OCI-LY1 (cell line): ENCODE measurements around the gene PHF24.
"Not testable (repeated sequence)": the region's sequence is repeated elsewhere in the genome, so short reads cannot be mapped to it uniquely, and the experiment has no call there.

Experiments used
- H2AFZ ChIP-seq: fragments of 200-600 bp; sonication (generic), shearing (Covaris generic); 2 replicates; pipeline ENCODE4 v1.6.0; 2014; ENCODE audit warnings: antibody characterized with exemption, mild to moderate bottlenecking, low read length
- H3F3A ChIP-seq: fragments of 200-600 bp; sonication (generic), shearing (Covaris generic); 2 replicates; pipeline ENCODE4 v1.6.0; 2014; ENCODE audit warnings: mild to moderate bottlenecking, antibody characterized with exemption, low read length, moderate library complexity; ENCODE audit not compliant: insufficient read depth
- H3K27ac ChIP-seq: fragments of 200-600 bp; sonication (generic); 2 replicates; pipeline ENCODE4 v1.5.1; 2014; ENCODE audit warnings: low read length, mixed run types, mild to moderate bottlenecking, low read depth; ENCODE audit not compliant: poor library complexity, severe bottlenecking
- H3K27me3 ChIP-seq: fragments of 200-600 bp; sonication (generic); 2 replicates; pipeline ENCODE4 v1.6.0; 2014; ENCODE audit warnings: antibody characterized with exemption, mild to moderate bottlenecking, low read length, moderate library complexity; ENCODE audit not compliant: insufficient read depth
- H3K36me3 ChIP-seq: fragments of 200-600 bp; sonication (generic); 2 replicates; pipeline ENCODE4 v1.6.1; 2014; ENCODE audit warnings: mild to moderate bottlenecking, antibody characterized with exemption, low read length, moderate library complexity, mixed read lengths; ENCODE audit not compliant: insufficient read depth
- H3K4me1 ChIP-seq: fragments of 200-600 bp; sonication (generic); 2 replicates; pipeline ENCODE4 v1.5.1; 2014; ENCODE audit warnings: mild to moderate bottlenecking, low read length, moderate library complexity; ENCODE audit not compliant: insufficient read depth, severe bottlenecking
- H3K4me2 ChIP-seq: fragments of 200-600 bp; sonication (generic), shearing (Covaris generic); 2 replicates; pipeline ENCODE4 v1.6.1; 2014; ENCODE audit warnings: low read length
- H3K4me3 ChIP-seq: fragments of 200-600 bp; sonication (generic); 2 replicates; pipeline ENCODE4 v1.5.1; 2014; ENCODE audit warnings: low read length, low read depth, mild to moderate bottlenecking, mixed read lengths; ENCODE audit not compliant: poor library complexity, severe bottlenecking
- H3K79me2 ChIP-seq: fragments of 200-600 bp; shearing (Covaris generic); 2 replicates; pipeline ENCODE4 v1.6.1; 2016; ENCODE audit warnings: mixed run types, low read length, mixed read lengths; ENCODE audit not compliant: insufficient read depth
- H3K9ac ChIP-seq: fragments of 200-600 bp; sonication (generic), shearing (Covaris generic); 2 replicates; pipeline ENCODE4 v1.6.1; 2014; ENCODE audit warnings: mild to moderate bottlenecking, low read length, mixed read lengths
- H3K9me2 ChIP-seq: fragments of 200-600 bp; sonication (generic), shearing (Covaris generic); 2 replicates; pipeline ENCODE4 v1.6.1; 2014; ENCODE audit warnings: low read depth, mild to moderate bottlenecking, low read length, mixed read lengths
- H3K9me3 ChIP-seq: fragments of 200-600 bp; shearing (Covaris generic); 2 replicates; pipeline ENCODE4 v1.6.1; 2014; ENCODE audit warnings: low read length, mixed read lengths
- H4K20me1 ChIP-seq: fragments of 200-600 bp; sonication (generic), shearing (Covaris generic); 2 replicates; pipeline ENCODE4 v1.6.0; 2016; ENCODE audit warnings: mild to moderate bottlenecking, low read length; ENCODE audit not compliant: insufficient read depth
- EZH2 ChIP-seq: fragments of 200-600 bp; sonication (generic), shearing (Covaris generic); IDR thresholded peaks from 2 replicates; pipeline ENCODE4 v1.8.0; 2017; ENCODE audit warnings: borderline replicate concordance, mixed run types, mild to moderate bottlenecking, antibody characterized with exemption, low read length, moderate library complexity, mixed read lengths
- TF ChIP-seq, protein P1 (sequence below): fragments of 200-600 bp; sonication (generic), shearing (Covaris generic); IDR thresholded peaks from 2 replicates; pipeline ENCODE4 v1.5.1; 2017; ENCODE audit warnings: mild to moderate bottlenecking, antibody characterized with exemption, low read length, moderate library complexity, mixed read lengths

Gene PHF24

DNA sequence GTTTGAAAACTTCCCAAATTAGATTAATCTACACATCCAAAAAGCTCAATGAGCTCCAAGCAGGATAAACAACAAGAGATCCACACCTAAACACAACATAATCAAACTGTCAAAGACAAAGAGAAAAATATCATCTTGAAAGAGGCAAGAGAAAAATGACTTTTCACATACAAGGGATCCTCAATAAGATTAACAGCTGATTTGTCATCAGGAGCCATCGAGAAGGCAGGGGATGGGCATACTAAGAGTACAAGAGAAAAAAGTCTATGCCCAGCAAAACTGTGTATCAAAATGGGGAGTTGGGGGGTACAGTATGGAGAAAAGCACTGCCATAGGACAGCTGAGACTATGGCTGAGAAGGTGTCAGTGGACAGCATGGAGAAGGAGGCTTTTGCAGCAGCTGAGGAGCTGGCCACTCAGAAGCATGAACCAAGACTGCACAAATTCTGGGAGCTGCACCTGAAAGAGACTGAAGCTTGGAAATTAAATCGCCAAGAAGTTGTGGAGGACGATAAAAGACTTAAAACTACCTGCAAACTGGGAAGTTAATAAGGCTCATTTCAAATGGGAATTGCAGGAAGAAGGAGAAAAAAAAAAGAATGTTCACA, 52.4 kb downstream of the PHF24 start:
- Histone ChIP-seq H4K20me1 (no peaks in the 10 kb centered on the region), H3K4me3 (no peak overlapping the region), H3K9me3 (0 out of 2 replicates have a peak, but pooled peaks cover 6% of the 10 kb centered on the region), H3F3A (no peaks in the 10 kb centered on the region), H3K27me3 (no peaks in the 10 kb centered on the region), H3K79me2 (no peaks in the 10 kb centered on the region), H2AFZ (no peak overlapping the region), H3K4me2 (no peak overlapping the region), H3K4me1 (no peaks in the 10 kb centered on the region), H3K9ac (no peak overlapping the region), H3K27ac (no peak overlapping the region), H3K36me3 (peaks cover 4% of the 10 kb centered on the region; the same call in 1 of the 2 replicates), H3K9me2 (no peaks in the 10 kb centered on the region)
- TF ChIP-seq EZH2 = no peak
- TF ChIP-seq, protein P1, sequence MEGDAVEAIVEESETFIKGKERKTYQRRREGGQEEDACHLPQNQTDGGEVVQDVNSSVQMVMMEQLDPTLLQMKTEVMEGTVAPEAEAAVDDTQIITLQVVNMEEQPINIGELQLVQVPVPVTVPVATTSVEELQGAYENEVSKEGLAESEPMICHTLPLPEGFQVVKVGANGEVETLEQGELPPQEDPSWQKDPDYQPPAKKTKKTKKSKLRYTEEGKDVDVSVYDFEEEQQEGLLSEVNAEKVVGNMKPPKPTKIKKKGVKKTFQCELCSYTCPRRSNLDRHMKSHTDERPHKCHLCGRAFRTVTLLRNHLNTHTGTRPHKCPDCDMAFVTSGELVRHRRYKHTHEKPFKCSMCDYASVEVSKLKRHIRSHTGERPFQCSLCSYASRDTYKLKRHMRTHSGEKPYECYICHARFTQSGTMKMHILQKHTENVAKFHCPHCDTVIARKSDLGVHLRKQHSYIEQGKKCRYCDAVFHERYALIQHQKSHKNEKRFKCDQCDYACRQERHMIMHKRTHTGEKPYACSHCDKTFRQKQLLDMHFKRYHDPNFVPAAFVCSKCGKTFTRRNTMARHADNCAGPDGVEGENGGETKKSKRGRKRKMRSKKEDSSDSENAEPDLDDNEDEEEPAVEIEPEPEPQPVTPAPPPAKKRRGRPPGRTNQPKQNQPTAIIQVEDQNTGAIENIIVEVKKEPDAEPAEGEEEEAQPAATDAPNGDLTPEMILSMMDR = no peak

DNA sequence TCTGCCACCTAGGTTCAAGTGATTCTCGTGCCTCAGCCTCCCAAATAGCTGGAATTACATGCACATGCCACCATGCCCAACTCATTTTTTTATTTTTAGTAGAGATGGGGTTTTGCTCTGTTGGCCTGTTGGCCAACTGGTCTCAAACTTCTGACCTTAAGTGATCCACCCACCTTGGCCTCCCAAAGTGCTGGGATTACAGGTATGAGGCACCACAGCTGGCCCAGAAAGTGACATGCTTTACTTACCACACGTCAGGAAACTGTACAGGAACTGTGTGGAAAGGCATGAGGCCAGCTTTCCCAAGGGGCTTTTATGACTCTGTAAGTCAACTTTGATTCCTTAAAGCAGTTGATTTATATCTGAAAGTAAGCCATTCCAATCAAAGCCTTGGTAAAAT, 56.4 kb downstream of the PHF24 start:
- no peak overlapping the region for H2AFZ ChIP-seq
- no peak overlapping the region for H3K4me3 ChIP-seq
- H3K79me2 ChIP-seq = no peaks in the 10 kb centered on the region
- H4K20me1 ChIP-seq = no peaks in the 10 kb centered on the region
- peaks cover 8% of the 10 kb centered on the region; the same call in 1 of the 2 replicates for H3K9me3 ChIP-seq
- H3K4me2 ChIP-seq = no peak overlapping the region
- no peaks in the 10 kb centered on the region for H3K27me3 ChIP-seq
- TF ChIP-seq, protein P1 = no peak
- no peak for TF ChIP-seq EZH2
- no peaks in the 10 kb centered on the region for H3K4me1 ChIP-seq
- no peak overlapping the region for H3K9ac ChIP-seq
- no peaks in the 10 kb centered on the region for H3F3A ChIP-seq
- no peaks in the 10 kb centered on the region for H3K9me2 ChIP-seq
- H3K27ac ChIP-seq = no peak overlapping the region
- peaks cover 4% of the 10 kb centered on the region; the same call in 1 of the 2 replicates for H3K36me3 ChIP-seq

DNA sequence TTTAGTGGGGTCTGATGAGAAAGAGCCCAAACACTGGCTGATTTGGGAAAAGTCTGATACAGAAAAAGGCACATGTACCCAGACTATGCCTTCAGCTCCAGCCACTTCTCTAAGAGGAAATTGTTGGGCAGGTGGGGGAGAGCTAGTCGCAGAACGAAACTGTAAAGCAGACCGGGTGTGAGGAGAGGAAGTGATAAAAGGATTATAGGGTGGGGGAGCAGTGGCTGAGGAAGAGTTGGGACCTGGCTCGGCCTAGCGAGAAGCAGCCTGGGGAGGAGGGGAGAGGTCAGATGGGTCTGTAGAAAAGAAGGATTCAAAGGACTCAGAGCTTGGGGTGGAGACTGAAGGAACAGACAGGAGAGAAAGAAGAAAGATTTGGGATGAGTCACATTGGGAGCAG, 65.4 kb downstream of the PHF24 start:
- not testable (repeated sequence) for H2AFZ ChIP-seq, H3K9me3 ChIP-seq, H3K27me3 ChIP-seq, H3K9me2 ChIP-seq, H3K27ac ChIP-seq, H3K4me2 ChIP-seq, H3K9ac ChIP-seq, H3K4me1 ChIP-seq, H3K4me3 ChIP-seq, H3K79me2 ChIP-seq, H4K20me1 ChIP-seq, H3K36me3 ChIP-seq, H3F3A ChIP-seq

DNA sequence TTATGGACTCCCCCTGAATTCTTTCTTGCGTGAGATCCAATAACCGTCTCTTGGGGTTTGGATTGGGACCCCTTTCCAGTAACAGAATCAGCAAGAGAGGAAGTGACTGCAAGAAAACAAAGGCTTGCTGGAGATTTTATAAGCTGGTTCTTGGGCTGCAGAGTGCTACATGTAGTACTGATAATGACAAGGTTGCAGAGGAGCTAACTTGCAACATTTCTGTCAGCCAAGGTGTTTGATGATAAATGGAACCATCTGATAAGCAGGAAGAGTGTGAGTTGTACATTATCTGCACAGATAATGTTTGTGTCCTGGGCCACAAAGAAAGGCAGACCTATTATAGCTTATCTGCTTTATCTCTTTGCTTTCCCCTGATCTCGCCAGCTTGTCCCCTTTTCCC, 68.6 kb downstream of the PHF24 start:
- Histone ChIP-seq H3K9me3 (no peaks in the 10 kb centered on the region), H3K9me2 (no peaks in the 10 kb centered on the region), H3K27me3 (no peaks in the 10 kb centered on the region), H4K20me1 (no peaks in the 10 kb centered on the region), H3K4me2 (no peak overlapping the region), H3K9ac (no peak overlapping the region), H3K27ac (no peak overlapping the region), H3K79me2 (no peaks in the 10 kb centered on the region), H3K4me1 (no peaks in the 10 kb centered on the region), H3K36me3 (no peaks in the 10 kb centered on the region), H2AFZ (no peak overlapping the region), H3F3A (no peaks in the 10 kb centered on the region), H3K4me3 (no peak overlapping the region)
- TF ChIP-seq, protein P1 = no peak
- no peak for TF ChIP-seq EZH2
